ENCODE results near the gene ULK1. TPM values are rescaled to one million over a fixed set of nuclear protein-coding genes. Genes with fewer than 3 reads are reported as not detected.

ULK1 gene
- total RNA-seq, 4 donors from 2014 or later: 9.1 to 55.0 (median 19.5) TPM

- Histone ChIP-seq H3K4me1 (peaks cover 14 to 36% (median 19%) of the 10 kb centered on the region in 3 donors), H3K36me3 (no peaks in the 10 kb centered on the region), H3K27me3 (no peaks in the 10 kb centered on the region), H3K27ac (no peak overlapping the region), H3K9me3 (no peaks in the 10 kb centered on the region), H3K4me3 (no peak overlapping the region)
- DNase-seq: no peak
- 76 to 82% methylated on average over 5 to 10 of the region's 10 CpGs for WGBS, 2 donors
- intact Hi-C loops (cut with DNase I): no loop called here
- TF ChIP-seq, protein P1, sequence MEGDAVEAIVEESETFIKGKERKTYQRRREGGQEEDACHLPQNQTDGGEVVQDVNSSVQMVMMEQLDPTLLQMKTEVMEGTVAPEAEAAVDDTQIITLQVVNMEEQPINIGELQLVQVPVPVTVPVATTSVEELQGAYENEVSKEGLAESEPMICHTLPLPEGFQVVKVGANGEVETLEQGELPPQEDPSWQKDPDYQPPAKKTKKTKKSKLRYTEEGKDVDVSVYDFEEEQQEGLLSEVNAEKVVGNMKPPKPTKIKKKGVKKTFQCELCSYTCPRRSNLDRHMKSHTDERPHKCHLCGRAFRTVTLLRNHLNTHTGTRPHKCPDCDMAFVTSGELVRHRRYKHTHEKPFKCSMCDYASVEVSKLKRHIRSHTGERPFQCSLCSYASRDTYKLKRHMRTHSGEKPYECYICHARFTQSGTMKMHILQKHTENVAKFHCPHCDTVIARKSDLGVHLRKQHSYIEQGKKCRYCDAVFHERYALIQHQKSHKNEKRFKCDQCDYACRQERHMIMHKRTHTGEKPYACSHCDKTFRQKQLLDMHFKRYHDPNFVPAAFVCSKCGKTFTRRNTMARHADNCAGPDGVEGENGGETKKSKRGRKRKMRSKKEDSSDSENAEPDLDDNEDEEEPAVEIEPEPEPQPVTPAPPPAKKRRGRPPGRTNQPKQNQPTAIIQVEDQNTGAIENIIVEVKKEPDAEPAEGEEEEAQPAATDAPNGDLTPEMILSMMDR (IDR thresholded peaks at IDR 0.05): no peak
- no peak for TF ChIP-seq POLR2A (IDR thresholded peaks at IDR 0.05)
Observed at GRCh38 chr12:131867471-131867870, 27.0 kb upstream of the ULK1 start.

DNA sequence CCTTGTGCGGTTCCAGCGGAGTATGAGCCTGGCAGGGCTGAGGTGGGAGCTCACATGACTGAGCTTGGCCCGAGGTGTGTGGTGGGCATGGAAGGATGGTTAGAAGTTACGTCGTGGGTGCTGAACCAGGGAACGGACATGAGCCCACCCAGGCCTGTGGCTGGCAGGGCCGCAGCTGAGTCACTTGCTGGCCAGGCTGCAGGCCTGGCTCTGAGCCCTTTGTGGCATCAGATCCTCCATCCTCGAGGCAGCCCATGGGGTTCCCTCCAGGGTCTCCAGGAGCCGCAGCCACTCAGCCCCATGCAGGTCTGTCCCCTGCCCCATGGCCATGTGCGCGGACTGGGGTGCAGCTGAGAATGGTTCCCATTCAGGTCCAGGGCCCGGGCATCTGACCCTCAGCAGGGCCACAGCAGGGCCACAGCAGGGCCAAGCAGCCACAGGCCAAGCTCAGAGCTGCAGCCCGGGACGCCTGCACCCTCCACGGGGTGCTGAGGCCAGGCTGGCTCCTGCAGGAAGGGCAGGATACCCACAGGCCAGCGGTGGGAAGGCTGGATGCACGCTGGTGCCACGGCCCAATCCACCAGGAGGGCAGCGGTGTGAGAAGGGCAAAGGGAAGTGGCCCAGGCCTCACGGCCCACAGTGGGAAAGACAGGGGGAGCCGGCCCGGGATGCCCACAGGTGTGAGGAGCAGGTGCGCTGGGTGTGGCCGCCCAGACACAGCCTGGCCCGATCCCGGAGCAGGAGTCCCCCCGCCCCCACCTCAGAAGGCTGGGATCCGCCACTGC is 26.3 kb upstream of the ULK1 start:
- Histone ChIP-seq H3K4me1 (peaks cover 10 to 38% (median 13%) of the 10 kb centered on the region in 3 donors), H3K9me3 (no peaks in the 10 kb centered on the region), H3K27me3 (no peaks in the 10 kb centered on the region), H3K4me3 (no peak overlapping the region), H3K36me3 (no peaks in the 10 kb centered on the region), H3K27ac (no peak overlapping the region)
- DNase-seq: no peak
- intact Hi-C loops (cut with DNase I): no loop called here
- WGBS, 2 donors: 72 to 73% methylated on average over 7 to 9 of the region's 28 CpGs
- no peak for TF ChIP-seq POLR2A (IDR thresholded peaks at IDR 0.05)
- TF ChIP-seq, protein P1 (IDR thresholded peaks at IDR 0.05): no peak

DNA sequence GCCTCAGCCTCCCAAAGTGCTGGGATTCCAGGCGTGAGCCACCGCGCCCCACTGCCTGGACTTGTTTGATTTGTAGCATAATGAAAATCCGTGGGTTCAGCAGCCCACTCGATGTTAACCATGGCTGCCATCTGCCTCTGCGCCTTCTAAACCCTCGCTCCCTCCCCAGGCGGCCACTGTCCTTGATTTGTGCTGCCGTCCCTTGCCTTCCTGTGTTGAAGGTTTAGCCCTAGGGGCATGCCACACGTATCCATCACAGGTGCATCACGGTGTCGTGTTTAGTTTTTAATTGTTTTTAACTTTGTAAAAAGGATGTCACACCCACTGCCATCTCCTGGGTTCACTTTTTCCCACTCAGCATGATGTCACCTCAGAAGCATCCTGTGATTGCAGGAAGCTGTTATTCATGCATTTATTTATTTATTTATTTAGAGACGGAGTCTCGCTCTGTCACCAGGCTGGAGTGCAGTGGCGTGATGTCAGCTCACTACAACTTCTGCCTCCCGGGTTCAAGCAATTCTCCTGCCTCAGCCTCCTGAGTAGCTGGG is 24.5 kb upstream of the ULK1 start:
- H3K4me1 ChIP-seq: peaks cover 3 to 22% (median 5%) of the 10 kb centered on the region in 3 donors
- no peak for DNase-seq
- no peak for TF ChIP-seq POLR2A (IDR thresholded peaks at IDR 0.05)
- TF ChIP-seq, protein P1 (IDR thresholded peaks at IDR 0.05): no peak
- 52 to 55% methylated on average over 14 to 16 of the region's 16 CpGs for WGBS, 2 donors
- H3K9me3 ChIP-seq: no peaks in the 10 kb centered on the region
- H3K27me3 ChIP-seq: no peaks in the 10 kb centered on the region
- intact Hi-C loops (cut with DNase I): no loop called here
- H3K4me3 ChIP-seq: no peak overlapping the region
- H3K27ac ChIP-seq: no peak overlapping the region
- no peaks in the 10 kb centered on the region for H3K36me3 ChIP-seq

- Histone ChIP-seq H3K4me1 (peaks cover 3 to 23% (median 5%) of the 10 kb centered on the region in 3 donors), H3K4me3 (no peak overlapping the region), H3K27ac (peak overlapping the region in 1 of 4 donors; percentile 44), H3K36me3 (no peaks in the 10 kb centered on the region), H3K27me3 (no peaks in the 10 kb centered on the region), H3K9me3 (no peaks in the 10 kb centered on the region)
- no peak for DNase-seq
- WGBS, 2 donors: 81 to 91% methylated on average over 6 of the region's 6 CpGs
- TF ChIP-seq, protein P1 (IDR thresholded peaks at IDR 0.05): no peak
- no peak for TF ChIP-seq POLR2A (IDR thresholded peaks at IDR 0.05)
- intact Hi-C loops (cut with DNase I): no loop called here
Observed at GRCh38 chr12:131871677-131872076, 22.7 kb upstream of the ULK1 start.

Data from esophagus squamous epithelium (tissue), 5 donors.